Ishikawa (cell line): Measurements from ENCODE around the gene SH2D4B.

Experiments
- CEBPB ChIP-seq: IDR thresholded peaks from 2 replicates; pipeline ENCODE4 v1.6.1; 2012
- CREB1 ChIP-seq: IDR thresholded peaks from 2 replicates; pipeline ENCODE4 v1.6.1; 2012; ENCODE audit warnings: low read depth
- EGR1 ChIP-seq: IDR thresholded peaks from 2 replicates; pipeline ENCODE4 v1.6.1; 2012
- EP300 ChIP-seq: IDR thresholded peaks from 2 replicates; pipeline ENCODE4 v1.6.1; 2012; ENCODE audit warnings: borderline replicate concordance
- FOXM1 ChIP-seq: IDR thresholded peaks from 2 replicates; pipeline ENCODE4 v1.6.1; 2012; ENCODE audit warnings: low read depth, borderline replicate concordance
- NFIC ChIP-seq: IDR thresholded peaks from 2 replicates; pipeline ENCODE4 v1.6.1; 2012
- RAD21 ChIP-seq: IDR thresholded peaks from 2 replicates; pipeline ENCODE4 v1.6.1; 2012; ENCODE audit warnings: low read depth
- TAF1 ChIP-seq: IDR thresholded peaks from 2 replicates; pipeline ENCODE4 v1.6.1; 2012; ENCODE audit warnings: low read depth, mild to moderate bottlenecking
- TCF12 ChIP-seq: IDR thresholded peaks from 2 replicates; pipeline ENCODE4 v1.6.1; 2012; ENCODE audit warnings: low read depth
- TEAD4 ChIP-seq: IDR thresholded peaks from 2 replicates; pipeline ENCODE4 v1.6.1; 2012
- YY1 ChIP-seq: IDR thresholded peaks from 2 replicates; pipeline ENCODE4 v1.6.1; 2012; ENCODE audit warnings: low read depth
- ZBTB7A ChIP-seq: IDR thresholded peaks from 2 replicates; pipeline ENCODE4 v1.6.1; 2012; ENCODE audit warnings: low read depth
- TF ChIP-seq, protein P1 (sequence below): IDR thresholded peaks from 2 replicates; pipeline ENCODE4 v1.6.1; 2012; ENCODE audit warnings: low read depth, mild to moderate bottlenecking
- TF ChIP-seq, protein P2 (sequence below): IDR thresholded peaks from 2 replicates; pipeline ENCODE4 v1.6.1; 2012
- TF ChIP-seq, protein P3 (sequence below): IDR thresholded peaks from 2 replicates; pipeline ENCODE4 v1.6.1; 2012

SH2D4B gene

DNA sequence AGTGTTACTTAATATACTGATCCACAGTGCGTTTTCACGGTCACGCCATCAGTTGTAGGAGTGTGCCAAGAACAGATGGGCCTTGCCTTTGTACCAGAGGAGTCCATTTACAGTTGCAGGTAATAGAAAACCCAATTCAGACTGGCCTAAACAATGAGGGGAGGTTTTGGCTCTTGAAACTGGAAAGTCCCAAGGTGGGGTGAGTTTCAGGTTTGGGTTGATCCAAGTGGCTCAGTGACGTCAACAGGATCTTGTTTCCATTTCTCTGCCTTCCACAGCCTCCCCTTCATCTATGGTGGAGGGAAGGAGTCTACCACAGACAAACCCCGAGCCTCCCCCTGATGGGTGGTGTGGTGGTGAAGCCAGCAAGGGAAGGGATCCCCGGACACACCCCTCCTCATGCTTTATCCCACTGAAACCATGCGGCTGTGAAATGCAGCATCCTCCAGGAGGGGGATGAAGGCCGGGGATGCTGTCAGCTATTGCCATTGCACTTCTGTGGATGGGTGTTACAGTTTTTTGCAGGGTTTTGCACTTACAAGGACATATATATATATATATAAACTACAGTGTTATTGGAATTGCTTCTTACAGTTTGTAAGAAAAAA is 14.8 kb upstream of the SH2D4B start:
- TF ChIP-seq YY1 (no peak), FOXM1 (peak; percentile 22; the same call in 1 of the 2 replicates), RAD21 (no peak), CREB1 (no peak), TEAD4 (no peak), NFIC (peak; percentile 53; the same call in 1 of the 2 replicates), EGR1 (no peak), TAF1 (no peak), CEBPB (0 out of 2 replicates have a peak, but pooled peaks have one; percentile 12), TCF12 (peak; percentile 57; the same call in 1 of the 2 replicates), EP300 (peak; percentile 56; the same call in 1 of the 2 replicates)
- TF ChIP-seq, protein P1, sequence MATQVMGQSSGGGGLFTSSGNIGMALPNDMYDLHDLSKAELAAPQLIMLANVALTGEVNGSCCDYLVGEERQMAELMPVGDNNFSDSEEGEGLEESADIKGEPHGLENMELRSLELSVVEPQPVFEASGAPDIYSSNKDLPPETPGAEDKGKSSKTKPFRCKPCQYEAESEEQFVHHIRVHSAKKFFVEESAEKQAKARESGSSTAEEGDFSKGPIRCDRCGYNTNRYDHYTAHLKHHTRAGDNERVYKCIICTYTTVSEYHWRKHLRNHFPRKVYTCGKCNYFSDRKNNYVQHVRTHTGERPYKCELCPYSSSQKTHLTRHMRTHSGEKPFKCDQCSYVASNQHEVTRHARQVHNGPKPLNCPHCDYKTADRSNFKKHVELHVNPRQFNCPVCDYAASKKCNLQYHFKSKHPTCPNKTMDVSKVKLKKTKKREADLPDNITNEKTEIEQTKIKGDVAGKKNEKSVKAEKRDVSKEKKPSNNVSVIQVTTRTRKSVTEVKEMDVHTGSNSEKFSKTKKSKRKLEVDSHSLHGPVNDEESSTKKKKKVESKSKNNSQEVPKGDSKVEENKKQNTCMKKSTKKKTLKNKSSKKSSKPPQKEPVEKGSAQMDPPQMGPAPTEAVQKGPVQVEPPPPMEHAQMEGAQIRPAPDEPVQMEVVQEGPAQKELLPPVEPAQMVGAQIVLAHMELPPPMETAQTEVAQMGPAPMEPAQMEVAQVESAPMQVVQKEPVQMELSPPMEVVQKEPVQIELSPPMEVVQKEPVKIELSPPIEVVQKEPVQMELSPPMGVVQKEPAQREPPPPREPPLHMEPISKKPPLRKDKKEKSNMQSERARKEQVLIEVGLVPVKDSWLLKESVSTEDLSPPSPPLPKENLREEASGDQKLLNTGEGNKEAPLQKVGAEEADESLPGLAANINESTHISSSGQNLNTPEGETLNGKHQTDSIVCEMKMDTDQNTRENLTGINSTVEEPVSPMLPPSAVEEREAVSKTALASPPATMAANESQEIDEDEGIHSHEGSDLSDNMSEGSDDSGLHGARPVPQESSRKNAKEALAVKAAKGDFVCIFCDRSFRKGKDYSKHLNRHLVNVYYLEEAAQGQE, result no peak
- TF ChIP-seq, protein P2, sequence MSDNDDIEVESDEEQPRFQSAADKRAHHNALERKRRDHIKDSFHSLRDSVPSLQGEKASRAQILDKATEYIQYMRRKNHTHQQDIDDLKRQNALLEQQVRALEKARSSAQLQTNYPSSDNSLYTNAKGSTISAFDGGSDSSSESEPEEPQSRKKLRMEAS, result no peak

DNA sequence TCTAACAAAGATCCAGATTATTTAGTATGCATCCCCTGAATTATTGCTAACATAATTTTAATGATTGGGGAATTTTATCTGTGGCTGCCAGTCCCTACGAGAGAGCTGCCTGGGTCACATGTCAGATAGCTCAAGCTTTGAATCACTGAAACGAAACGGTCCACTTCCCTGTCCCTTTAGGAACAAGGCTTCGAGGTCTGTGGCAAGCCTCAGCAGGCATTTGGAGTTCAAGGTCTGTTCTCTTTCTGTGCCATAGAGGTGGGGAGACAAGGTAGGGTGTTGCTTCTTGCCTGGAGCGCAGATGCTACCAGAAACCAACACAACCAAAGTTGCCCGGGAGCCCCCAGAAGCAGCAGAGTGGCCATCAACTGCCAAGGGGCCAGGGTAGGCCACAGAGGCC is 13.9 kb upstream of the SH2D4B start:
- no peak for TF ChIP-seq FOXM1
- no peak for TF ChIP-seq EGR1
- no peak for TF ChIP-seq NFIC
- no peak for TF ChIP-seq EP300
- TF ChIP-seq, protein P1, result no peak
- TF ChIP-seq RAD21, result no peak
- no peak for TF ChIP-seq TEAD4
- no peak for TF ChIP-seq ZBTB7A
- no peak for TF ChIP-seq TAF1

DNA sequence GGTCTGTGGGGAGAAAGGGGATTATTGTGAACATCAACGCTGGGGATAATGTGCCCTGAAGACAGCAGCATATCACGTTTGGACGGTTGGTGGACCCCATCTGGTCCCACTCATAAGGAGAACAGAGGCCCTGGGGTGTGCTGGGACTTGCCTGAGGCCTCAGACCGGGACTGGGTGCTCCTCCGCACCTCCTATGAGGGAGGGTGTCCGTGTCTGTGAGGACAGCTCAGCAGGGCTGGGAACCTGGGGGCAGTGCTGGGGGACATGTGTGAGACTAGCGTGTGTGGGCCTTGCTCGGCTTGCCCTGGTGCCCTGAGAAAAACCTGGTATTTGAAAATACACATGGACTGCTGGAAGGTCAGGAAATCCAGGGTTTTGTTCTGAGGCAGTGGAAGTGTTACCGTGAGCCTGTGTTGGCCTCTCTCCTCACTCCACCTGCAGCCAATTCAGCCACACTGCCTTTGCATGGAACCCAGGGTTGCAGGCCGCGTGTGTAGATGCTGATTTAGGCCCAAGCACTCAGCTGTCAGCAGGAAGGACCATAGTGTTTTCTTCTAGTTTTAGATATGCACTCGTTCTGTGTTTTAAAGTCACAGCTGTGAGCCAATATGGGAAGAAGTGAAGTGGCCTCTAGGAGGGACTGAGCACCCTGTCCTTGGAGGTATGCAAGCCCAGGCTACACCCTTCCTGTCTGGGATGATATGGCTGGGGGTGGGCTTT is 13.4 kb upstream of the SH2D4B start:
- TF ChIP-seq, protein P1, result no peak
- TF ChIP-seq CREB1 (no peak), EP300 (no peak), NFIC (no peak), TCF12 (no peak), EGR1 (no peak), TEAD4 (no peak), ZBTB7A (no peak), CEBPB (no peak), RAD21 (no peak), YY1 (no peak), TAF1 (no peak), FOXM1 (no peak)
- TF ChIP-seq, protein P2, result no peak
- TF ChIP-seq, protein P3, sequence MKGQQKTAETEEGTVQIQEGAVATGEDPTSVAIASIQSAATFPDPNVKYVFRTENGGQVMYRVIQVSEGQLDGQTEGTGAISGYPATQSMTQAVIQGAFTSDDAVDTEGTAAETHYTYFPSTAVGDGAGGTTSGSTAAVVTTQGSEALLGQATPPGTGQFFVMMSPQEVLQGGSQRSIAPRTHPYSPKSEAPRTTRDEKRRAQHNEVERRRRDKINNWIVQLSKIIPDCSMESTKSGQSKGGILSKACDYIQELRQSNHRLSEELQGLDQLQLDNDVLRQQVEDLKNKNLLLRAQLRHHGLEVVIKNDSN, result no peak

DNA sequence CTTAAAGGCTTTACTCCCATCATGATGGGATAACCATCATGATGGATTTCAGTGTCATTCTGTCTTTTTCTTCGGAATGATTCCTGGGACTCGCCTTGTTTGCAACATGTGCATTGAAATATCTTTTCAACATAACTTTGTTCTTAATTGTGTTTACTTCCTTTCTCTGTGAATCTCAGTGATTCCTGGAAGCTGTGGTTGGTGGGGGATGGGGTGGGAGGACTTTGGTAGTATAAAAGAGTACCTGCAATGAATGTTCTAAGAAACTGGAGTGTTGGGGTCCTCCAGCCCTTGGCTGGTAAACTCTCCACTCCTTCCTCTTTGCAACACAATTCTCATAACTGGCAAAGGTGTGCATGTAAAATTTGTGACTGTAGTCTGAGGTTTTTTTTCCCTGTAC is 11.5 kb upstream of the SH2D4B start:
- no peak for TF ChIP-seq CEBPB
- no peak for TF ChIP-seq TEAD4
- TF ChIP-seq TCF12, result no peak
- TF ChIP-seq FOXM1, result no peak
- no peak for TF ChIP-seq YY1
- TF ChIP-seq EP300, result no peak
- no peak for TF ChIP-seq CREB1
- no peak for TF ChIP-seq RAD21
- TF ChIP-seq, protein P3, result no peak
- TF ChIP-seq ZBTB7A, result no peak
- no peak for TF ChIP-seq EGR1
- no peak for TF ChIP-seq TAF1
- no peak for TF ChIP-seq NFIC
- TF ChIP-seq, protein P2, result no peak
- TF ChIP-seq, protein P1, result no peak
